IMR-90 (cell line): ENCODE measurements around the gene TIFAB. TPM values are rescaled to one million over a fixed set of nuclear protein-coding genes. Genes with fewer than 3 reads are reported as not detected.

Source experiments
- ATAC-seq: fragments of 200-7000 bp; cut with Tn5 transposase; 2 replicates; pipeline ENCODE4 v1.9.1; 2020; ENCODE audit warnings: low read depth, mild to moderate bottlenecking, moderate library complexity
- BruUV-seq: library from RNA; stranded (reverse); fragments of 400-500 nt; replicated peaks from 2 replicates; lab custom pipeline; 2021; lab: Mats Ljungman, UMichigan
- CTCF ChIA-PET: fragments of 300-600 bp; formaldehyde crosslinking; extraction: SDS; loops from one replicate; lab custom pipeline; 2021; ENCODE audit warnings: antibody characterized with exemption; lab: Yijun Ruan, JAX
- POLR2A ChIA-PET: fragments of 300-600 bp; sonication (Branson Sonifier 250); formaldehyde crosslinking; loops from one replicate; lab custom pipeline; 2022; ENCODE audit warnings: antibody characterized with exemption; ENCODE audit not compliant: unreplicated experiment; lab: Charles Lee
- DNase-seq: peaks from one replicate; pipeline ENCODE4 v3.0.0; 2013
- H2AFZ ChIP-seq: replicated peaks from 2 replicates; pipeline ENCODE3; 2013; ENCODE audit warnings: low read length, mild to moderate bottlenecking; ENCODE audit not compliant: poor library complexity
- H2AK5ac ChIP-seq: 2 replicates; pipeline ENCODE4 v1.6.1; 2013; ENCODE audit warnings: low read depth, low read length, inconsistent platforms
- H2AK9ac ChIP-seq: replicated peaks from 2 replicates; pipeline ENCODE3; 2013; ENCODE audit warnings: mild to moderate bottlenecking, low read depth, low read length, moderate library complexity; ENCODE audit not compliant: poor library complexity
- H2BK120ac ChIP-seq: 2 replicates; pipeline ENCODE4 v1.6.1; 2013; ENCODE audit warnings: low read depth, low read length, inconsistent platforms
- H2BK15ac ChIP-seq: 3 replicates; pipeline ENCODE4 v1.6.1; 2013; ENCODE audit warnings: low read depth, low read length, inconsistent platforms
- H2BK20ac ChIP-seq: 2 replicates; pipeline ENCODE4 v1.6.1; 2013; ENCODE audit warnings: low read depth, mild to moderate bottlenecking, inconsistent platforms, low read length, moderate library complexity
- H2BK5ac ChIP-seq: 2 replicates; pipeline ENCODE4 v1.6.1; 2013; ENCODE audit warnings: mild to moderate bottlenecking, low read depth, low read length, inconsistent platforms; ENCODE audit not compliant: poor library complexity, severe bottlenecking
- H3K14ac ChIP-seq: replicated peaks from 2 replicates; pipeline ENCODE4 v1.6.1; 2013; ENCODE audit warnings: low read depth, low read length, inconsistent platforms
- H3K18ac ChIP-seq: 2 replicates; pipeline ENCODE4 v1.6.1; 2013; ENCODE audit warnings: low read depth, low read length, control low read depth
- H3K23ac ChIP-seq: 2 replicates; pipeline ENCODE4 v1.6.1; 2013; ENCODE audit warnings: low read depth, low read length, inconsistent platforms
- H3K27ac ChIP-seq: 2 replicates; pipeline ENCODE4 v1.5.1; 2013; ENCODE audit warnings: mild to moderate bottlenecking, control low read depth, low read length; ENCODE audit not compliant: insufficient read depth
- H3K27me3 ChIP-seq: 2 replicates; pipeline ENCODE4 v1.6.1; 2013; ENCODE audit warnings: low read length; ENCODE audit not compliant: control insufficient read depth, insufficient read depth
- H3K36me3 ChIP-seq: 2 replicates; pipeline ENCODE4 v1.6.1; 2013; ENCODE audit warnings: low read length, mixed read lengths; ENCODE audit not compliant: control insufficient read depth, insufficient read depth
- H3K4ac ChIP-seq: 2 replicates; pipeline ENCODE4 v1.6.1; 2013; ENCODE audit warnings: low read depth, low read length, inconsistent platforms
- H3K4me1 ChIP-seq: 2 replicates; pipeline ENCODE4 v1.6.1; 2013; ENCODE audit warnings: low read length, mixed read lengths; ENCODE audit not compliant: control insufficient read depth, insufficient read depth
- H3K4me2 ChIP-seq: 2 replicates; pipeline ENCODE4 v1.6.1; 2013; ENCODE audit warnings: low read depth, mild to moderate bottlenecking, control low read depth, low read length, moderate library complexity
- H3K4me3 ChIP-seq: 2 replicates; pipeline ENCODE4 v1.5.1; 2013; ENCODE audit warnings: low read depth, mild to moderate bottlenecking, control low read depth, low read length, moderate library complexity; ENCODE audit not compliant: insufficient read depth
- H3K56ac ChIP-seq: 2 replicates; pipeline ENCODE4 v1.6.1; 2013; ENCODE audit warnings: low read length, inconsistent platforms; ENCODE audit not compliant: insufficient read depth; ENCODE audit errors: extremely low read depth
- H3K79me1 ChIP-seq, 2 experiments: 2 replicates each; pipeline ENCODE4 v1.6.1; 2013; ENCODE audit warnings: low read length in 2 of 2, inconsistent platforms in 1 of 2, low read depth in 1 of 2
- H3K9ac ChIP-seq: 2 replicates; pipeline ENCODE4 v1.6.1; 2013; ENCODE audit warnings: low read depth, low read length, control low read depth
- H3K9me1 ChIP-seq: 2 replicates; pipeline ENCODE4 v1.6.1; 2013; ENCODE audit warnings: low read length, inconsistent platforms; ENCODE audit not compliant: insufficient read depth
- H3K9me3 ChIP-seq: 2 replicates; pipeline ENCODE4 v1.6.1; 2013; ENCODE audit warnings: low read length; ENCODE audit not compliant: control insufficient read depth, insufficient read depth
- H4K20me1 ChIP-seq: 2 replicates; pipeline ENCODE4 v1.6.1; 2013; ENCODE audit warnings: low read length, inconsistent platforms; ENCODE audit not compliant: insufficient read depth
- H4K5ac ChIP-seq: 2 replicates; pipeline ENCODE4 v1.6.1; 2013; ENCODE audit warnings: mild to moderate bottlenecking, low read depth, low read length, control low read depth
- H4K8ac ChIP-seq, 2 experiments: 2 replicates each; pipeline ENCODE4 v1.6.1; 2013; ENCODE audit warnings: low read depth in 2 of 2, low read length in 2 of 2, control low read depth in 1 of 2, inconsistent platforms in 1 of 2
- H4K91ac ChIP-seq: 2 replicates; pipeline ENCODE4 v1.6.1; 2013; ENCODE audit warnings: low read depth, low read length, inconsistent platforms; ENCODE audit not compliant: insufficient read depth
- BHLHE40 ChIP-seq: fragments of 150-350 bp; IDR thresholded peaks from 2 replicates; pipeline ENCODE4 v1.6.1; 2016; ENCODE audit warnings: mild to moderate bottlenecking, low read depth, low read length
- CEBPB ChIP-seq: IDR thresholded peaks from 2 replicates; pipeline ENCODE4 v1.6.1; 2012; ENCODE audit warnings: low read depth, low read length, improper control_type of control experiment
- CHD1 ChIP-seq: IDR thresholded peaks from 2 replicates; pipeline ENCODE4 v1.6.1; 2012; ENCODE audit warnings: low read depth, low read length, improper control_type of control experiment
- FOS ChIP-seq: fragments of 150-350 bp; IDR thresholded peaks from 2 replicates; pipeline ENCODE4 v1.6.1; 2016; ENCODE audit warnings: low read depth, low read length
- MAFK ChIP-seq: IDR thresholded peaks from 2 replicates; pipeline ENCODE4 v1.6.1; 2012; ENCODE audit warnings: low read depth, low read length, improper control_type of control experiment
- MAZ ChIP-seq: IDR thresholded peaks from 2 replicates; pipeline ENCODE4 v1.6.1; 2012; ENCODE audit warnings: low read depth, mild to moderate bottlenecking, low read length, improper control_type of control experiment, moderate library complexity, borderline replicate concordance
- NFE2L2 ChIP-seq: fragments of 150-350 bp; IDR thresholded peaks from 2 replicates; pipeline ENCODE4 v1.6.1; 2016; ENCODE audit warnings: low read depth, mild to moderate bottlenecking, low read length
- POLR2A ChIP-seq: IDR thresholded peaks from 2 replicates; pipeline ENCODE4 v1.6.1; 2012; ENCODE audit warnings: mild to moderate bottlenecking, low read depth, low read length
- RAD21 ChIP-seq: IDR thresholded peaks from 2 replicates; pipeline ENCODE4 v1.6.1; 2012; ENCODE audit warnings: low read length, improper control_type of control experiment
- RCOR1 ChIP-seq: IDR thresholded peaks from 2 replicates; pipeline ENCODE4 v1.6.1; 2012; ENCODE audit warnings: mild to moderate bottlenecking, low read length, improper control_type of control experiment; ENCODE audit not compliant: insufficient replicate concordance
- RFX5 ChIP-seq: IDR thresholded peaks from 2 replicates; pipeline ENCODE4 v1.8.0; 2012; ENCODE audit warnings: low read depth, mild to moderate bottlenecking, low read length, moderate library complexity
- SMC3 ChIP-seq: fragments of 150-350 bp; IDR thresholded peaks from 2 replicates; pipeline ENCODE4 v1.6.1; 2016; ENCODE audit warnings: low read depth, mild to moderate bottlenecking, antibody characterized with exemption, low read length, moderate library complexity
- WGBS, 2 experiments: methylation state at CpG; one replicate each; pipeline versions ENCODE4 v1.1.5 to v1.1.7; 2013; ENCODE audit warnings: missing lambda C conversion rate in 2 of 2; ENCODE audit not compliant: insufficient read length in 1 of 2; ENCODE audit errors: extremely low coverage in 2 of 2; 5-methylcytosine and 5-hydroxymethylcytosine counted together
- dilution Hi-C: fragments of 300-500 bp; cut with HindIII; formaldehyde crosslinking; loops from one replicate; pipeline ENCODE4 v1.14.3; 2018; ENCODE audit warnings: low sequenced_read_pairs; ENCODE audit not compliant: unreplicated experiment
- in situ Hi-C: fragments of 300-500 bp; cut with MboI; formaldehyde crosslinking; loops from 3 replicates; pipeline ENCODE4 v1.14.3; 2019; ENCODE audit warnings: low sequenced_read_pairs, inconsistent platforms, mixed read lengths
- intact Hi-C: fragments of 100-400 bp; cut with micrococcal nuclease; formaldehyde crosslinking; loops from 2 replicates; pipeline ENCODE4 v1.10.0; 2022
- polyA plus RNA-seq, 3 experiments: library from polyadenylated mRNA; depleted of rRNA; stranded (reverse); fragments of >200 nt; gene quantifications; 2 replicates each; pipeline ENCODE4 v1.2.3, GENCODE V29; 2012; ENCODE audit warnings: low replicate concordance in 1 of 3
- total RNA-seq: library from RNA; depleted of rRNA; stranded (reverse); fragments of >200 nt; gene quantifications from 2 replicates; pipeline ENCODE4 v1.2.3, GENCODE V29; 2012
- TF ChIP-seq, protein P1 (sequence below): conservative IDR thresholded peaks from 2 replicates; pipeline ENCODE4 v1.5.1; 2012; ENCODE audit warnings: mild to moderate bottlenecking, low read depth, low read length, improper control_type of control experiment

Gene TIFAB
- total and polyA plus RNA-seq, 2 of the 4 experiments (the other 2 are of a cell fraction): not detected

DNA sequence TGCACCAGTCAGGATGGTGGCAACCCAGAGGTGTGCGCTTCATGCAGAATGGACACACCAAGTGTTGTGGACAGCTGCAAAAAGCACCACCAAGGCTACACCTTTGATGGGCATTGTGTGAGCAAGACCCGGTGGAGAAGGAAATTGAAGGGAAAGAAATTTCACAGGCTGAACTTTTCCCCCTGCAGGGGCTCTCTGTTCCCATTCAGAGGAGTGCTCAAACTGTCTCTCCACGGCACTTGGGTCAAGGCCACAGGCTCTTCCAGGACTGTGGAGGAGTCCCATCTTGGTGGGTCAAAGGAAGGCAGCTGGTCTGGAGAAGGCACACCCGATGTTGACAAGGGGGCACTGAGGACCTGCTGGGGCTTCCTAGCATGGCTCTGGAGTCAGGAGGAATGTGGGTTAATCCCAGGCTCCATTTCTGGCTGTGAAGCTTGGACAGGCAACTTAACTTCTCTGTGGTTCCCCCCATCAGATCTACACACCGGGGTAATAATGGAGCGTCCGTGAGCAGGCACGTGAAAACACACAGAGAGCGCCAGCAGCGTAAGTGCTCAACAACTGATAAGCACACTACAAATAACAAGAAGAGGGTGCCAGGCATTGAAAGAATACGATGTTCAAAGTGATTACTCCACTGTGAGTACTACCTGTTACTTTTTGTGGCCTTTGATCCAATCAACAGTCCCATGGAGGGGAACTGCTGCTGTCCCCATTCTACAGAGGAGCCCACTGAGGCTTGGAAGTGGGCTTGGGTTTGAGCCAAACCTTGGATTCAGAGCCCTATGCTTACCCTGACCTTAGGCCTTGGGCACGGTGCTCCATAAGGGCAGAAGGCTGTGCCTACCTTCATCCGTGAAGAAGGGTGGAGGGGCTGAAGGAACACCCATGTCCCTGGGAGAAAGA, 34.2 kb upstream of the TIFAB start (continued):
- TF ChIP-seq MAZ (no peak), NFE2L2 (no peak), POLR2A (no peak), FOS (no peak), CEBPB (no peak)

DNA sequence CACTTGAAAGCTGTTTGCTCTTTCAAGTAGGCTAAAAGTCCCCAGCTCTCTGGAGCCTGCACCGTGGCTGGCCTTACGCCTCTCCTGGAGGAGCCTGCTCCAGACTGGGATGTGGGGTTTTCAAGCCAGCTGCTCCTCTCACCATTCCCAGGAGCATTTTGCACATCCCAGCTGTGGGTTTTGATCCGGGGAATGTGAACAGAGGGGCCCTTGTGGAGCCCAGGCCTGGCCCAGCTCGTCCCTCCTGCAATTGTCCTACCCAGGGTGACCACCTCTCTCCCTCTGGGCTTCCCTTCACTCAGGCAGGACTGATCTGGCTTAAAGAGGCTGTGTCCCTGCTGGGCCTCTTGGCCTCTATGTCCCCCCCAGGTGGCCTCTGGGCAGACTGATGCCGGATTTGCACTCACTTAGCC, 32.5 kb upstream of the TIFAB start:
- no peak overlapping the region for H4K91ac ChIP-seq
- H3K4ac ChIP-seq: no peak overlapping the region
- no peak overlapping the region for H2BK20ac ChIP-seq
- no peak overlapping the region for H2BK15ac ChIP-seq
- no peaks in the 10 kb centered on the region for H3K9me3 ChIP-seq
- H4K8ac ChIP-seq: no peak overlapping the region
- H3K79me1 ChIP-seq: no peaks in the 10 kb centered on the region
- H2BK5ac ChIP-seq: no peak overlapping the region
- H2AK5ac ChIP-seq: no peak overlapping the region
- no peak overlapping the region for H4K5ac ChIP-seq
- no peak overlapping the region for H3K23ac ChIP-seq
- ChIA-PET CTCF (interaction anchor here (0.5 kb wide), 1 partner anchor 345 kb away, joined by 3 read pairs; no protein-coding TSS in a partner anchor), POLR2A (no interaction called here)
- no peak overlapping the region for H2BK120ac ChIP-seq
- H3K4me3 ChIP-seq: no peak overlapping the region
- in situ Hi-C loops (no loop called here), intact Hi-C loops (no loop called here), dilution Hi-C loops (no loop called here)
- H2AK9ac ChIP-seq: no peak overlapping the region
- no peak overlapping the region for H3K4me2 ChIP-seq
- H3K18ac ChIP-seq: no peak overlapping the region
- peaks cover 5% of the 10 kb centered on the region; the same call in 1 of the 2 replicates for H3K9me1 ChIP-seq
- H3K36me3 ChIP-seq: no peaks in the 10 kb centered on the region
- BruUV-seq: no TSS peak
- peaks cover 62% of the 10 kb centered on the region for H3K27me3 ChIP-seq
- no peak for DNase-seq
- no CpG with 5 or more reads among the region's 5 CpGs for WGBS, 2 experiments
- H2AFZ ChIP-seq: no peak overlapping the region
- no peaks in the 10 kb centered on the region; the same call in 1 of the 2 replicates for H4K20me1 ChIP-seq
- no peak overlapping the region for H3K9ac ChIP-seq
- no peak for ATAC-seq
- H3K27ac ChIP-seq: no peak overlapping the region
- no peak overlapping the region for H3K56ac ChIP-seq
- H3K14ac ChIP-seq: no peak overlapping the region
- peaks cover 5% of the 10 kb centered on the region; the same call in 1 of the 2 replicates for H3K4me1 ChIP-seq
- TF ChIP-seq NFE2L2: no peak
- no peak for TF ChIP-seq FOS
- TF ChIP-seq RFX5: no peak
- no peak for TF ChIP-seq RAD21
- no peak for TF ChIP-seq CHD1
- no peak for TF ChIP-seq MAFK
- no peak for TF ChIP-seq CEBPB
- TF ChIP-seq POLR2A: no peak
- no peak for TF ChIP-seq RCOR1
- TF ChIP-seq BHLHE40: no peak
- TF ChIP-seq SMC3: no peak
- TF ChIP-seq, protein P1, sequence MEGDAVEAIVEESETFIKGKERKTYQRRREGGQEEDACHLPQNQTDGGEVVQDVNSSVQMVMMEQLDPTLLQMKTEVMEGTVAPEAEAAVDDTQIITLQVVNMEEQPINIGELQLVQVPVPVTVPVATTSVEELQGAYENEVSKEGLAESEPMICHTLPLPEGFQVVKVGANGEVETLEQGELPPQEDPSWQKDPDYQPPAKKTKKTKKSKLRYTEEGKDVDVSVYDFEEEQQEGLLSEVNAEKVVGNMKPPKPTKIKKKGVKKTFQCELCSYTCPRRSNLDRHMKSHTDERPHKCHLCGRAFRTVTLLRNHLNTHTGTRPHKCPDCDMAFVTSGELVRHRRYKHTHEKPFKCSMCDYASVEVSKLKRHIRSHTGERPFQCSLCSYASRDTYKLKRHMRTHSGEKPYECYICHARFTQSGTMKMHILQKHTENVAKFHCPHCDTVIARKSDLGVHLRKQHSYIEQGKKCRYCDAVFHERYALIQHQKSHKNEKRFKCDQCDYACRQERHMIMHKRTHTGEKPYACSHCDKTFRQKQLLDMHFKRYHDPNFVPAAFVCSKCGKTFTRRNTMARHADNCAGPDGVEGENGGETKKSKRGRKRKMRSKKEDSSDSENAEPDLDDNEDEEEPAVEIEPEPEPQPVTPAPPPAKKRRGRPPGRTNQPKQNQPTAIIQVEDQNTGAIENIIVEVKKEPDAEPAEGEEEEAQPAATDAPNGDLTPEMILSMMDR: no peak
